HCT116 (cell line): ENCODE data around the gene AP3B1. TPM values are rescaled to one million over a fixed set of nuclear protein-coding genes. Genes with fewer than 3 reads are reported as not detected.

Experiments
- ATAC-seq: fragments of 200-7000 bp; cut with Tn5 transposase; 2 replicates; pipeline ENCODE4 v1.9.1; 2020; ENCODE audit warnings: mild to moderate bottlenecking, moderate library complexity
- BruUV-seq: library from RNA; stranded (reverse); fragments of 400-500 nt; replicated peaks from 2 replicates; lab custom pipeline; 2021; lab: Mats Ljungman, UMichigan
- CTCF ChIA-PET: fragments of 300-600 bp; sonication (Branson Sonifier 250); formaldehyde crosslinking; loops from one replicate; lab custom pipeline; 2021; ENCODE audit warnings: antibody characterized with exemption; lab: Charles Lee
- POLR2A ChIA-PET: fragments of 300-600, 350-600 bp; sonication (Branson Sonifier 250); formaldehyde crosslinking; loops from one replicate; lab custom pipeline; 2021; ENCODE audit warnings: antibody characterized with exemption; lab: Charles Lee
- RAD21 ChIA-PET, 2 experiments: fragments of 300-600 bp; sonication (Branson Sonifier 250); formaldehyde crosslinking; loops; one replicate each; lab custom pipeline; 2023; ENCODE audit warnings: low total read pairs in 2 of 2; ENCODE audit not compliant: uncharacterized antibody in 2 of 2, unreplicated experiment in 2 of 2, low non-redundant PET in 1 of 2; lab: Charles Lee
- DNase-seq: peaks from one replicate; pipeline ENCODE4 v3.0.0-alpha.2; 2010; ENCODE audit warnings: low read depth, low spot score
- H2AFZ ChIP-seq: fragments of 200-600 bp; shearing (Covaris generic), sonication (generic); 2 replicates; pipeline ENCODE4 v1.6.1; 2017; ENCODE audit warnings: low read depth, mixed run types, mixed read lengths, antibody characterized with exemption, low read length; ENCODE audit not compliant: poor library complexity, severe bottlenecking
- H3K27ac ChIP-seq: 2 replicates; pipeline ENCODE4 v1.5.1; 2012; ENCODE audit warnings: low read depth, low read length
- H3K27me3 ChIP-seq: fragments of 200-600 bp; sonication (generic); 2 replicates; pipeline ENCODE4 v1.6.1; 2016; ENCODE audit warnings: mixed run types, low read length, mixed read lengths; ENCODE audit not compliant: insufficient read depth
- H3K36me3 ChIP-seq, 2 experiments: fragments of 200-500 bp in 1 of 2; fragments of 200-600 bp in 1 of 2; sonication (Bioruptor generic) in 1 of 2; sonication (generic) in 1 of 2; 2 replicates each; pipeline versions ENCODE4 v1.5.1 to v1.6.1; 2014 to 2016; ENCODE audit warnings: low read length in 2 of 2, inconsistent platforms in 1 of 2, mixed read lengths in 1 of 2, mixed run types in 1 of 2; ENCODE audit not compliant: insufficient read depth in 2 of 2, control insufficient read depth in 1 of 2
- H3K4me1 ChIP-seq, 2 experiments: fragments of 200-600 bp in 1 of 2; sonication (generic) in 1 of 2; 2 replicates each; pipeline versions ENCODE4 v1.5.1 to v1.6.1; 2012 to 2017; ENCODE audit warnings: low read length in 2 of 2, inconsistent platforms in 1 of 2, mild to moderate bottlenecking in 1 of 2, mixed read lengths in 1 of 2, mixed run types in 1 of 2, moderate library complexity in 1 of 2; ENCODE audit not compliant: insufficient read depth in 2 of 2, control insufficient read depth in 1 of 2
- H3K4me2 ChIP-seq: fragments of 200-600 bp; sonication (generic); 2 replicates; pipeline ENCODE4 v1.6.1; 2017; ENCODE audit warnings: mixed run types, low read length, mixed read lengths
- H3K4me3 ChIP-seq, 2 experiments: fragments of 200-600 bp in 1 of 2; sonication (generic) in 1 of 2; replicated peaks in 1 of 2; 2 replicates each; pipeline ENCODE4 v1.5.1; 2011 to 2016; ENCODE audit warnings: low read length in 2 of 2, control low read depth in 1 of 2, low read depth in 1 of 2, mild to moderate bottlenecking in 1 of 2, mixed read lengths in 1 of 2, mixed run types in 1 of 2
- H3K79me2 ChIP-seq: fragments of 200-600 bp; sonication (generic); 2 replicates; pipeline ENCODE4 v1.6.1; 2017; ENCODE audit warnings: mild to moderate bottlenecking, mixed run types, low read length, moderate library complexity, mixed read lengths; ENCODE audit not compliant: insufficient read depth
- H3K9ac ChIP-seq: fragments of 200-600 bp; sonication (generic); 2 replicates; pipeline ENCODE4 v1.6.1; 2016; ENCODE audit warnings: low read length, mixed read lengths
- H3K9me2 ChIP-seq: fragments of 200-600 bp; sonication (generic), shearing (Covaris generic); 2 replicates; pipeline ENCODE4 v1.6.1; 2017; ENCODE audit warnings: mixed run types, mild to moderate bottlenecking, moderate library complexity; ENCODE audit not compliant: insufficient read depth
- H3K9me3 ChIP-seq, 2 experiments: fragments of 200-500 bp in 1 of 2; fragments of 200-600 bp in 1 of 2; sonication (Bioruptor generic) in 1 of 2; sonication (generic) in 1 of 2; 2 replicates each; pipeline ENCODE4 v1.6.1; 2014 to 2017; ENCODE audit warnings: low read length in 2 of 2, mixed read lengths in 2 of 2, inconsistent platforms in 1 of 2, low read depth in 1 of 2, mild to moderate bottlenecking in 1 of 2, mixed run types in 1 of 2, moderate library complexity in 1 of 2; ENCODE audit not compliant: control insufficient read depth in 1 of 2, insufficient read depth in 1 of 2
- H4K20me1 ChIP-seq: fragments of 200-600 bp; sonication (generic), shearing (Covaris generic); 2 replicates; pipeline ENCODE4 v1.6.1; 2017; ENCODE audit warnings: mixed run types, mild to moderate bottlenecking, moderate library complexity; ENCODE audit not compliant: insufficient read depth
- ATF3 ChIP-seq: IDR thresholded peaks from 2 replicates; pipeline ENCODE4 v1.6.1; 2012
- ELF1 ChIP-seq: IDR thresholded peaks from 2 replicates; pipeline ENCODE4 v1.6.1; 2012; ENCODE audit warnings: low read depth, borderline replicate concordance
- EZH2 ChIP-seq: fragments of 200-600 bp; sonication (generic); IDR thresholded peaks from 2 replicates; pipeline ENCODE4 v1.6.1; 2017; ENCODE audit warnings: antibody characterized with exemption, mixed run types
- EZH2phosphoT487 ChIP-seq: fragments of 200-600 bp; IDR thresholded peaks from 2 replicates; pipeline ENCODE4 v1.6.1; 2018; ENCODE audit warnings: antibody characterized with exemption, borderline replicate concordance
- FOSL1 ChIP-seq: IDR thresholded peaks from 2 replicates; pipeline ENCODE4 v1.6.1; 2012; ENCODE audit warnings: low read depth
- MAX ChIP-seq: IDR thresholded peaks from 2 replicates; pipeline ENCODE4 v1.6.1; 2012
- POLR2A ChIP-seq: IDR thresholded peaks from 2 replicates; pipeline ENCODE4 v1.7.0; 2011; ENCODE audit warnings: borderline replicate concordance; ENCODE audit not compliant: insufficient read depth, insufficient read length; ENCODE audit errors: extremely low read depth
- SIN3A ChIP-seq: IDR thresholded peaks from 2 replicates; pipeline ENCODE4 v1.6.1; 2012; ENCODE audit warnings: low read depth
- SP1 ChIP-seq: IDR thresholded peaks from 2 replicates; pipeline ENCODE4 v1.6.1; 2012; ENCODE audit warnings: low read depth
- TCF7L2 ChIP-seq: IDR thresholded peaks from 2 replicates; pipeline ENCODE4 v1.7.0; 2011; ENCODE audit warnings: borderline replicate concordance, inconsistent platforms; ENCODE audit not compliant: insufficient read depth, insufficient read length; ENCODE audit errors: extremely low read depth
- ZFX ChIP-seq: fragments of 450-650 bp; IDR thresholded peaks from 2 replicates; pipeline ENCODE4 v1.6.1; 2017
- ZNF274 ChIP-seq: fragments of 200-500 bp; sonication (Bioruptor generic); IDR thresholded peaks from 2 replicates; pipeline ENCODE4 v1.6.1; 2014; ENCODE audit warnings: mild to moderate bottlenecking, low read depth, low read length, inconsistent platforms
- intact Hi-C: fragments of 100-400 bp; cut with micrococcal nuclease; formaldehyde crosslinking; loops from 2 replicates; pipeline ENCODE4 v1.10.0; 2022
- total RNA-seq: library from RNA; stranded (reverse); gene quantifications from one replicate; pipeline ENCODE4 v1.2.1, GENCODE V29; 2021; ENCODE audit not compliant: unreplicated experiment

The AP3B1 gene
- total RNA-seq, 1 experiment from 2014 or later, result 54.5 TPM

GRCh38 chr5:78016863-78017529 is 277.5 kb downstream of the AP3B1 start:
- CTCF ChIA-PET, result no interaction called here
- Histone ChIP-seq H3K79me2 (no peaks in the 10 kb centered on the region), H2AFZ (no peak overlapping the region), H3K27me3 (no peaks in the 10 kb centered on the region), H3K27ac (no peak overlapping the region), H3K36me3 (no peaks in the 10 kb centered on the region), H3K9ac (no peak overlapping the region), H4K20me1 (no peaks in the 10 kb centered on the region), H3K4me1 (no peaks in the 10 kb centered on the region), H3K9me3 (no peaks in the 10 kb centered on the region), H3K4me3 (no peak overlapping the region), H3K9me2 (no peaks in the 10 kb centered on the region), H3K4me2 (no peak overlapping the region)
- no TSS peak for BruUV-seq
- POLR2A ChIA-PET, result no interaction called here
- ATAC-seq, result no peak
- no peak for DNase-seq
- RAD21 ChIA-PET, result no interaction called here
- TF ChIP-seq EZH2 (no peak), FOSL1 (no peak), TCF7L2 (no peak), SIN3A (no peak), MAX (no peak), ELF1 (no peak)
- intact Hi-C loops, result no loop called here

GRCh38 chr5:78009937-78010527 is 284.5 kb downstream of the AP3B1 start:
- H3K79me2 ChIP-seq, result no peaks in the 10 kb centered on the region
- H3K9ac ChIP-seq, result no peak overlapping the region
- no peak for TF ChIP-seq MAX
- TF ChIP-seq POLR2A, result no peak
- TF ChIP-seq ZNF274, result no peak
- TF ChIP-seq ZFX, result no peak
- no peak for TF ChIP-seq SIN3A
- TF ChIP-seq EZH2phosphoT487, result no peak
- TF ChIP-seq ATF3, result no peak
- TF ChIP-seq SP1, result no peak
- no peaks in the 10 kb centered on the region for H3K27me3 ChIP-seq
- no peaks in the 10 kb centered on the region for H4K20me1 ChIP-seq
- no peak for ATAC-seq
- no TSS peak for BruUV-seq
- H3K36me3 ChIP-seq, result no peaks in the 10 kb centered on the region
- no peaks in the 10 kb centered on the region for H3K4me1 ChIP-seq
- DNase-seq, result no peak
- intact Hi-C loops, result loop anchor here (2.0 to 5.0 kb wide), 2 partner anchors 143 to 365 kb away; no protein-coding TSS in a partner anchor
- no peak overlapping the region for H3K27ac ChIP-seq
- H3K4me2 ChIP-seq, result no peak overlapping the region
- RAD21 ChIA-PET, result no interaction called here
- POLR2A ChIA-PET, result no interaction called here
- H2AFZ ChIP-seq, result no peak overlapping the region
- no peaks in the 10 kb centered on the region for H3K9me3 ChIP-seq
- no peaks in the 10 kb centered on the region for H3K9me2 ChIP-seq
- no peak overlapping the region for H3K4me3 ChIP-seq
- CTCF ChIA-PET, result interaction anchor here (1.2 to 2.6 kb wide), 2 partner anchors 9 to 449 kb away, joined by 3 to 11 read pairs; no protein-coding TSS in a partner anchor
